K562 (cell line): Measurements from ENCODE around the gene TGFB2. TPM values are rescaled to one million over a fixed set of nuclear protein-coding genes. Genes with fewer than 3 reads are reported as not detected.

Source experiments
- ATAC-seq: fragments of 200-7000 bp; cut with Tn5 transposase; 3 replicates; pipeline ENCODE4 v1.9.1; 2020; ENCODE audit warnings: moderate library complexity
- BruUV-seq: library from RNA; stranded (reverse); fragments of 400-500 nt; replicated peaks from 2 replicates; lab custom pipeline; 2021; lab: Mats Ljungman, UMichigan
- CTCF ChIA-PET: fragments of 300-600 bp; formaldehyde crosslinking; extraction: SDS; loops from one replicate; lab custom pipeline; 2021; ENCODE audit warnings: low intra/inter-chr PET ratio; lab: Yijun Ruan, JAX
- POLR2A ChIA-PET: fragments of 300-600, 350-650 bp; sonication (Branson Sonifier 250); formaldehyde crosslinking; extraction: SDS; loops from one replicate; lab custom pipeline; 2021; ENCODE audit warnings: antibody characterized with exemption, inconsistent platforms; lab: Yijun Ruan, JAX
- DNase-seq, 4 experiments: peaks; one replicate each; pipeline versions ENCODE4 v3.0.0 to v3.0.0-alpha.2; 2011 to 2018; ENCODE audit warnings: low spot score in 3 of 4, mixed read lengths in 3 of 4; ENCODE audit errors: extremely low read depth in 1 of 4
- FAIRE-seq: peaks from 2 replicates; lab custom pipeline; 2011; peaks lifted over from hg19 to GRCh38; lab: Jason Lieb, UNC
- H2AFZ ChIP-seq: 2 replicates; pipeline ENCODE4 v1.6.0; 2011; ENCODE audit warnings: low read depth, low read length, control low read depth, inconsistent platforms
- H3K27ac ChIP-seq: fragments of 200-600 bp; 3 replicates; pipeline ENCODE4 v1.8.0; 2011; ENCODE audit warnings: low read depth, mild to moderate bottlenecking, control low read depth, inconsistent platforms, low read length, moderate library complexity, mixed read lengths; ENCODE audit errors: extremely low read depth
- H3K27me3 ChIP-seq, 2 experiments: fragments of 300-600 bp in 1 of 2; 2 replicates in 1 of 2; 3 replicates in 1 of 2; pipeline versions ENCODE4 v1.6.0 to v1.8.0; 2011; ENCODE audit warnings: inconsistent platforms in 2 of 2, low read length in 2 of 2, mild to moderate bottlenecking in 1 of 2, mixed read lengths in 1 of 2, moderate library complexity in 1 of 2; ENCODE audit not compliant: control insufficient read depth in 2 of 2, insufficient read depth in 2 of 2
- H3K36me3 ChIP-seq: fragments of 300-600 bp; 3 replicates; pipeline ENCODE4 v1.8.0; 2011; ENCODE audit warnings: mild to moderate bottlenecking, low read length, inconsistent platforms; ENCODE audit not compliant: control insufficient read depth, insufficient read depth
- H3K4me1 ChIP-seq, 2 experiments: fragments of 200-600 bp in 1 of 2; replicated peaks in 1 of 2; 2 replicates in 1 of 2; 3 replicates in 1 of 2; pipeline versions ENCODE4 v1.5.1 to v1.8.0; 2011; ENCODE audit warnings: inconsistent platforms in 2 of 2, low read length in 2 of 2, mild to moderate bottlenecking in 1 of 2, mixed read lengths in 1 of 2, moderate library complexity in 1 of 2; ENCODE audit not compliant: control insufficient read depth in 2 of 2, insufficient read depth in 2 of 2
- H3K4me2 ChIP-seq: 2 replicates; pipeline ENCODE4 v1.6.1; 2011; ENCODE audit warnings: low read length, control low read depth, inconsistent platforms, mixed read lengths; ENCODE audit not compliant: insufficient read depth
- H3K4me3 ChIP-seq: fragments of 200-600 bp; sonication (generic), shearing (Covaris generic); 2 replicates; pipeline ENCODE4 v1.5.1; 2016; ENCODE audit warnings: control low read depth, inconsistent platforms
- H3K79me2 ChIP-seq: fragments of 200-600 bp; 3 replicates; pipeline ENCODE4 v1.8.0; 2011; ENCODE audit warnings: low read length, inconsistent platforms; ENCODE audit not compliant: control insufficient read depth, insufficient read depth
- H3K9ac ChIP-seq, 2 experiments: 2 replicates each; pipeline versions ENCODE4 v1.6.0 to v1.6.1; 2011; ENCODE audit warnings: low read depth in 2 of 2, low read length in 2 of 2, control low read depth in 1 of 2, inconsistent platforms in 1 of 2, mild to moderate bottlenecking in 1 of 2, mixed read lengths in 1 of 2; ENCODE audit not compliant: insufficient read depth in 1 of 2
- H3K9me1 ChIP-seq: one replicate; pipeline ENCODE4 v1.6.0; 2011; ENCODE audit warnings: inconsistent platforms, mild to moderate bottlenecking, low read length, moderate library complexity; ENCODE audit not compliant: control insufficient read depth, insufficient read depth
- H3K9me3 ChIP-seq: replicated peaks from 2 replicates; pipeline ENCODE4 v1.5.1; 2011; ENCODE audit warnings: low read depth, low read length, inconsistent platforms; ENCODE audit not compliant: control insufficient read depth, insufficient read depth
- H4K20me1 ChIP-seq: replicated peaks from 2 replicates; pipeline ENCODE4 v1.6.1; 2011; ENCODE audit warnings: low read length, inconsistent platforms, mixed read lengths; ENCODE audit not compliant: control insufficient read depth, insufficient read depth
- C11orf30 ChIP-seq: fragments of 450-650 bp; IDR thresholded peaks from 2 replicates; pipeline ENCODE4 v1.6.1; 2016; ENCODE audit warnings: low read depth, mild to moderate bottlenecking
- CCAR2 ChIP-seq: fragments of 200-400 bp; formaldehyde crosslinking; IDR thresholded peaks from 2 replicates; pipeline ENCODE4 v1.6.1; 2017; ENCODE audit warnings: mild to moderate bottlenecking, low read depth, low read length
- MEIS2 ChIP-seq: fragments of 450-650 bp; IDR thresholded peaks from 2 replicates; pipeline ENCODE4 v1.6.1; 2014; ENCODE audit warnings: mild to moderate bottlenecking; ENCODE audit not compliant: partially characterized antibody
- POLR2G ChIP-seq: fragments of 200-400 bp; formaldehyde crosslinking; IDR thresholded peaks from 2 replicates; pipeline ENCODE4 v1.6.1; 2017; ENCODE audit warnings: low read depth, mild to moderate bottlenecking, antibody characterized with exemption, low read length, moderate library complexity
- ZNF316 ChIP-seq: fragments of 450-650 bp; IDR thresholded peaks from 2 replicates; pipeline ENCODE4 v1.6.1; 2016
- WGBS: fragments of 100-300 bp; shearing (Covaris generic); methylation state at CpG from one replicate; pipeline ENCODE4 v1.1.6; 2016; ENCODE audit warnings: low coverage, mixed read lengths; ENCODE audit not compliant: insufficient coverage; ENCODE audit errors: missing lambda C conversion rate; 5-methylcytosine and 5-hydroxymethylcytosine counted together
- in situ Hi-C: fragments of 300-500 bp; cut with MboI; formaldehyde crosslinking; loops from 4 replicates; pipeline ENCODE4 v1.15.0; 2018; ENCODE audit warnings: inconsistent platforms, mixed read lengths
- intact Hi-C: fragments of 100-400 bp; cut with micrococcal nuclease; formaldehyde crosslinking; loops from 2 replicates; pipeline ENCODE4 v1.14.2; 2022
- polyA plus RNA-seq, 8 experiments: library from polyadenylated mRNA; depleted of rRNA in 4 of 8; stranded (reverse) in 5 of 8; unstranded in 3 of 8; fragments of >200 nt; fragmentation: Nextera tagmentation in 2 of 8; fragmentation: Illumina TruSeq in 1 of 8; extraction: Ambion mirVana in 2 of 8; extraction: Trizol in 1 of 8; gene quantifications; 2 replicates each; pipeline versions ENCODE4 v1.2.1 to v1.2.3, GENCODE V29; 2011 to 2014; ENCODE audit warnings: inconsistent platforms in 1 of 8, missing spikeins in 1 of 8
- total RNA-seq, 7 experiments: library from RNA; depleted of rRNA in 6 of 7; stranded (reverse); fragments of >200 nt in 6 of 7; fragmentation: Illumina TruSeq in 2 of 7; extraction: Trizol in 2 of 7; gene quantifications; 2 replicates each; pipeline versions ENCODE4 v1.2.1 to v1.2.3, GENCODE V29; 2011 to 2021; ENCODE audit warnings: low replicate concordance in 1 of 7
- TF ChIP-seq, protein P1 (sequence below): fragments of 250-450 bp; sonication (Bioruptor Pico); IDR thresholded peaks from 2 replicates; pipeline ENCODE4 v1.8.0; 2022; ENCODE audit warnings: moderate library complexity, mild to moderate bottlenecking, inconsistent platforms

Gene TGFB2
- total and polyA plus RNA-seq, 9 of the 15 experiments (the other 6 are each of a cell fraction or from before 2014, with no cell fraction given), result 0.03 to 0.41 (median 0.11) TPM; not detected in 3

DNA sequence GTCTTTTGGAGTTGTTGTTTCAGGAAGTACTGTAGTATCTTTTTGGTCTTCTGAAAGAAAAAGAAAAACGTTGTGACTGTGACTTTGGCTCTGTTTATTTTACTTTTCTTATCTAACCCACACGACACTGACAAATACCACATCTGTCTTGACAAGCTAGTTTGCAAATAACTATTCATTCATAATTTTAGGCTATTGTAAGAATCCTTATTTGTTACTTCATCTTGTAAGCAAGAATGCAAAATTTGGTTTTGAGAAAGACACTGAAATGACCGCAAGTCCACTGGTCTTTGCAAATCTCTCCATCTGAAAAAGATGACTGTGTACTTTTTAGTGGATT, 12.7 kb downstream of the TGFB2 start:
- WGBS, result 15% methylated on average over 3 of the region's 3 CpGs
- H3K27ac ChIP-seq, result no peak overlapping the region

More for the DNA sequence above, 12.7 kb downstream of the TGFB2 start:
- Histone ChIP-seq H3K4me3 (no peak overlapping the region), H3K4me2 (peak overlapping the region; percentile 29; the same call in 1 of the 2 replicates), H2AFZ (peak overlapping the region; percentile 74), H3K79me2 (no peaks in the 10 kb centered on the region), H3K27me3 (no peaks in the 10 kb centered on the region), H4K20me1 (no peaks in the 10 kb centered on the region), H3K9ac (no peak overlapping the region; a peak in 1 of 4 replicates), H3K36me3 (no peaks in the 10 kb centered on the region), H3K4me1 (peaks cover 0 to 10% of the 10 kb centered on the region in 2 experiments; a peak in 3 of 5 replicates), H3K9me1 (no peaks in the 10 kb centered on the region), H3K9me3 (no peaks in the 10 kb centered on the region)
- intact Hi-C loops (no loop called here), in situ Hi-C loops (loop anchor here (10.0 kb wide), 1 partner anchor 197 kb away; no protein-coding TSS in a partner anchor)
- FAIRE-seq (no peak), DNase-seq (no peak), ATAC-seq (no peak)
- TF ChIP-seq, protein P1, sequence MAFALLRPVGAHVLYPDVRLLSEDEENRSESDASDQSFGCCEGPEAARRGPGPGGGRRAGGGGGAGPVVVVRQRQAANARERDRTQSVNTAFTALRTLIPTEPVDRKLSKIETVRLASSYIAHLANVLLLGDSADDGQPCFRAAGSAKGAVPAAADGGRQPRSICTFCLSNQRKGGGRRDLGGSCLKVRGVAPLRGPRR (CRISPR knock-in tag), result no peak
- TF ChIP-seq POLR2G (no peak), MEIS2 (peak; percentile 63), C11orf30 (peak; percentile 37; the same call in 1 of the 2 replicates), ZNF316 (peak; percentile 32; the same call in 1 of the 2 replicates), CCAR2 (no peak)
- POLR2A ChIA-PET, result interaction anchor here (0.7 to 1.4 kb wide), 3 partner anchors 8 to 723 kb away, joined by 3 read pairs; no protein-coding TSS in a partner anchor
- BruUV-seq, result no TSS peak
- CTCF ChIA-PET, result no interaction called here
